ENCODE results near the gene ATP5PD.

DNA sequence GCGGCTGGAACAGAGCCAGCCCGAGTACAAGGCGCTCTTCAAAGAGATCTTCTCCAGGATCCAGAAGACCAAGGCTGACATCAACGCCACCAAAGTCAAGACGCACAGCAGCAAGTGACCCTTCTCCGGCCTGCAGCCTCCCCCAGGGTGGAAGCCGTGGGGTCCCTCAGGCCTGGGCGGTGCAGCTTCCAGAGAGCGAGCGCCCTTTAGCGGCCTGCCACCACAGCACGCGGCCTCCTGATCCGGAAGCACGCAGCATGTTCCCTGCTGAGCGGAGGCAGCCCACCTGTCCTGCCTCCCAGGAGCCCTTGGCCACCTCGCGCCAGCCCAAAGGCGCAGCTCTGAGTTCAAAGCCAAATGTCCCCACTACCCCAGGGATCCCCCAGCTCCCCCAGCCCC, 42.8 kb downstream of the ATP5PD start:
- TF ChIP-seq, protein P1, sequence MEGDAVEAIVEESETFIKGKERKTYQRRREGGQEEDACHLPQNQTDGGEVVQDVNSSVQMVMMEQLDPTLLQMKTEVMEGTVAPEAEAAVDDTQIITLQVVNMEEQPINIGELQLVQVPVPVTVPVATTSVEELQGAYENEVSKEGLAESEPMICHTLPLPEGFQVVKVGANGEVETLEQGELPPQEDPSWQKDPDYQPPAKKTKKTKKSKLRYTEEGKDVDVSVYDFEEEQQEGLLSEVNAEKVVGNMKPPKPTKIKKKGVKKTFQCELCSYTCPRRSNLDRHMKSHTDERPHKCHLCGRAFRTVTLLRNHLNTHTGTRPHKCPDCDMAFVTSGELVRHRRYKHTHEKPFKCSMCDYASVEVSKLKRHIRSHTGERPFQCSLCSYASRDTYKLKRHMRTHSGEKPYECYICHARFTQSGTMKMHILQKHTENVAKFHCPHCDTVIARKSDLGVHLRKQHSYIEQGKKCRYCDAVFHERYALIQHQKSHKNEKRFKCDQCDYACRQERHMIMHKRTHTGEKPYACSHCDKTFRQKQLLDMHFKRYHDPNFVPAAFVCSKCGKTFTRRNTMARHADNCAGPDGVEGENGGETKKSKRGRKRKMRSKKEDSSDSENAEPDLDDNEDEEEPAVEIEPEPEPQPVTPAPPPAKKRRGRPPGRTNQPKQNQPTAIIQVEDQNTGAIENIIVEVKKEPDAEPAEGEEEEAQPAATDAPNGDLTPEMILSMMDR (IDR thresholded peaks at IDR 0.05), result no peak
- TF ChIP-seq EP300 (IDR thresholded peaks at IDR 0.05), result no peak

Data from ovary (tissue), 3 donors.